Esophagus squamous epithelium (tissue), 5 donors: ENCODE measurements around the gene HM13. TPM values are rescaled to one million over a fixed set of nuclear protein-coding genes. Genes with fewer than 3 reads are reported as not detected.

Source experiments
- DNase-seq: peaks from one replicate; lab custom pipeline; 2025; lab: John Stamatoyannopoulos, UW
- H3K27ac ChIP-seq, 4 donors: fragments of 200-600 bp; sonication (generic); one replicate each; pipeline ENCODE4 v1.5.1; 2016 to 2019; ENCODE audit warnings: mild to moderate bottlenecking in 1 of 4
- H3K27me3 ChIP-seq, 4 donors: fragments of 200-600 bp; sonication (generic); 1 replicate in 3 of 4; 2 replicates in 1 of 4; pipeline versions ENCODE4 v1.5.1 to v1.6.0; 2017 to 2021; ENCODE audit warnings: antibody characterized with exemption in 1 of 4
- H3K36me3 ChIP-seq, 3 donors: fragments of 200-600 bp; sonication (generic); one replicate each; pipeline ENCODE4 v1.5.1; 2016 to 2019
- H3K4me1 ChIP-seq, 3 donors: fragments of 200-600 bp; sonication (generic); one replicate each; pipeline ENCODE4 v1.5.1; 2017 to 2019
- H3K4me3 ChIP-seq, 4 donors: fragments of 200-600 bp; sonication (generic); 1 replicate in 3 of 4; 2 replicates in 1 of 4; pipeline ENCODE4 v1.5.1; 2016 to 2019; ENCODE audit warnings: mild to moderate bottlenecking in 2 of 4, moderate library complexity in 1 of 4
- H3K9me3 ChIP-seq, 3 donors: fragments of 200-600 bp; sonication (generic); one replicate each; pipeline ENCODE4 v1.5.1; 2016 to 2019
- POLR2A ChIP-seq, 4 donors: fragments of 450-650 bp; IDR thresholded peaks; one replicate each; pipeline ENCODE4 v1.6.1; 2017; ENCODE audit warnings: antibody characterized with exemption in 4 of 4, mild to moderate bottlenecking in 4 of 4, moderate library complexity in 3 of 4
- WGBS, 2 donors: methylation state at CpG; one replicate each; pipeline ENCODE4 v1.1.5; 2018; 5-methylcytosine and 5-hydroxymethylcytosine counted together
- intact Hi-C: fragments of 100-400 bp; cut with DNase I; formaldehyde crosslinking; loops from one replicate; pipeline ENCODE4 v1.15.0; 2022
- total RNA-seq, 4 donors: library from RNA; depleted of rRNA; stranded (reverse); fragments of >200 nt; gene quantifications; one replicate each; pipeline ENCODE4 v1.1.0, GENCODE V29; 2016
- TF ChIP-seq, protein P1 (sequence below), 6 experiments: fragments of 450-650 bp in 4 of 6; fragments of 200-600 bp in 2 of 6; sonication (generic) in 2 of 6; IDR thresholded peaks; one replicate each; pipeline ENCODE4 v1.5.1; 2016 to 2019; ENCODE audit warnings: antibody characterized with exemption in 6 of 6, mild to moderate bottlenecking in 4 of 6, moderate library complexity in 4 of 6
- donor health status: DM: yes; HTN: yes; CAD: no.

HM13 gene
- total RNA-seq, 4 donors from 2014 or later: 76.3 to 162 (median 108) TPM

DNA sequence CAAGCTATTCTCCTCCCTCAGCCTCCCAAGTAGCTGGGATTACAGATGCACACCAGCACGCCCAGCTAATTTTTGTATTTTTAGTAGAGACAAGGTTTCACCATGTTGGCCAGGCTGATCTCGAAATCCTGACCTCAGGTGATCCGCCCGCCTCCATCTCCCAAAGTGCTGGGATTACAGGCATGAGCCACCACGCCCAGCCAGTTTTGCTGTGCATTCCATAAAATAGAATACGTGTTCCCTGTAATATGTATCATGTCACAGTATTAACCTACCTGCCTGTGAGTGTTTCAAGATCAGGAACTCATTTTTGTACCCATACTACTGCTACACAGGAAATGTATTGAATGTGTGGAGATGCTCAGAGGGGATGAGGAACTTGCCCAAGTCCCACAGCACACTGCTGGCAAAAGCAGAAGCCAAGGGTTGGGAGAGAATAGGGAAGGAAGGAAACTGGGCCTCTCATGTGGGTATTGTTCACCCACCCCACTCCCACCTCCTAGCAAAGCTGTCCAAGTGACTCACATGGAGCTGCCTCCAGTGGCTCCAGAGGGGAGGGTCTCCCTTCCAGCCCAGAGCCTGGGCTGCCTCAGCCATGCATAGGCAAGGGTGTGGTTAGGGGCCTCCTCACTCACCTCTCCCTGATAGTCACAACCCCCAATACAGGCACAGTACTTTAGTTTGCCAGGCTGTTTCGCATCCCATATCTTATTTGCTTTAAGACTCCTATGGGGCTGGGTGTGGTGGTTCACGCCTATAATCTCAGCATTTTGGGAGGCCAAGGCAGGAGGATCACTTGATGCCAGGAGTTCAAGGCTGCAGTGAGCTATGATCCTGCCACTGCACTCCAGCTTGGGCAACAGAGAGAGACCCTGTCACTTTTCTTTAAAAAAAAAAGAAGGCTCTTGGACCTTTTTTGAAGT lies 9.4 kb downstream of the HM13 start:
- 84 to 85% methylated on average over 6 to 7 of the region's 8 CpGs for WGBS, 2 donors

DNA sequence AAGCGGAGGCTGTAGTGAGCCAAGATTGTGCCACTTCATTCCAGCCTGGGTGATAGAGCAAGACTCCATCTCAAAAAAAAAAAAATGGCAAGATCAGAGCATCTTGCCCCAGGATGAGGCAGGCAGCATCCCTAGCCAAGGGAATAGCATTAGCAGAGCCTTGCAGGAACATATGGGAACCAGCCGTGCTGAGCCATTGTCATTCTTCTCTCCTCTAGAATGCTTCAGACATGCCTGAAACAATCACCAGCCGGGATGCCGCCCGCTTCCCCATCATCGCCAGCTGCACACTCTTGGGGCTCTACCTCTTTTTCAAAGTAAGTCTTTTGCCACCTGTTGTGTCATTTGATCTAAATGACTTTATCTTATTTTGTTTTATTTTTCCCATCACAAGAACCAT lies 13.0 kb downstream of the HM13 start:
- no peaks in the 10 kb centered on the region for H3K27me3 ChIP-seq
- no peaks in the 10 kb centered on the region for H3K9me3 ChIP-seq
- peaks cover 0 to 19% (median 0%) of the 10 kb centered on the region in 3 donors for H3K4me1 ChIP-seq
- TF ChIP-seq POLR2A (IDR thresholded peaks at IDR 0.05): no peak
- TF ChIP-seq, protein P1, sequence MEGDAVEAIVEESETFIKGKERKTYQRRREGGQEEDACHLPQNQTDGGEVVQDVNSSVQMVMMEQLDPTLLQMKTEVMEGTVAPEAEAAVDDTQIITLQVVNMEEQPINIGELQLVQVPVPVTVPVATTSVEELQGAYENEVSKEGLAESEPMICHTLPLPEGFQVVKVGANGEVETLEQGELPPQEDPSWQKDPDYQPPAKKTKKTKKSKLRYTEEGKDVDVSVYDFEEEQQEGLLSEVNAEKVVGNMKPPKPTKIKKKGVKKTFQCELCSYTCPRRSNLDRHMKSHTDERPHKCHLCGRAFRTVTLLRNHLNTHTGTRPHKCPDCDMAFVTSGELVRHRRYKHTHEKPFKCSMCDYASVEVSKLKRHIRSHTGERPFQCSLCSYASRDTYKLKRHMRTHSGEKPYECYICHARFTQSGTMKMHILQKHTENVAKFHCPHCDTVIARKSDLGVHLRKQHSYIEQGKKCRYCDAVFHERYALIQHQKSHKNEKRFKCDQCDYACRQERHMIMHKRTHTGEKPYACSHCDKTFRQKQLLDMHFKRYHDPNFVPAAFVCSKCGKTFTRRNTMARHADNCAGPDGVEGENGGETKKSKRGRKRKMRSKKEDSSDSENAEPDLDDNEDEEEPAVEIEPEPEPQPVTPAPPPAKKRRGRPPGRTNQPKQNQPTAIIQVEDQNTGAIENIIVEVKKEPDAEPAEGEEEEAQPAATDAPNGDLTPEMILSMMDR (IDR thresholded peaks at IDR 0.05): no peak
- peaks cover 16 to 99% (median 20%) of the 10 kb centered on the region in 3 donors for H3K36me3 ChIP-seq
- no peak overlapping the region for H3K4me3 ChIP-seq
- no peak for DNase-seq
- intact Hi-C loops: no loop called here
- no peak overlapping the region for H3K27ac ChIP-seq
- 86 to 91% methylated on average over 6 of the region's 6 CpGs for WGBS, 2 donors

More for the DNA sequence above, 9.4 kb downstream of the HM13 start:
- Histone ChIP-seq H3K27ac (peak overlapping the region in 1 of 4 donors; percentile 5), H3K36me3 (peaks cover 10 to 89% (median 12%) of the 10 kb centered on the region in 3 donors), H3K27me3 (no peaks in the 10 kb centered on the region), H3K9me3 (no peaks in the 10 kb centered on the region), H3K4me1 (peaks cover 0 to 51% (median 6%) of the 10 kb centered on the region in 3 donors), H3K4me3 (no peak overlapping the region)
- DNase-seq: no peak
- intact Hi-C loops: no loop called here
- no peak for TF ChIP-seq POLR2A (IDR thresholded peaks at IDR 0.05)
- TF ChIP-seq, protein P1 (IDR thresholded peaks at IDR 0.05): no peak

DNA sequence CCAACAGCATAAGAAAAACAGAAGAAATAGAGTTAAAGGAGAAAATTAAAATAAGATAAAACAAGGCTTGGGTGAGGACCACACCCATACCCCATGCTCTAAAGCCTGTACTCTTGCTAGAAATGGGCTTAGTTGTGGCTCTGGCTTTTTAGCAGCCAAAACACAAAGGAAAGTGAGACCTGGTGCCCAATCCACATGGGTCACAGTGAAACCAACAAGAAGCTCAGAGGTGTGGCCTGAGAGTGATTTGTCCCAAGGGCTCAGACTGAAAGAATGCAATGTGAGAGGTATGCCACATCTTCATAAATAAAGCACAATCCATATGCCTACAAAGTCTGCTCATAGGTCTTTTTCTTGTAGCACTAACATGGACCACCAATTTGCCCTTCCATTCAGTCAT lies 21.1 kb downstream of the HM13 start:
- no peak for TF ChIP-seq POLR2A (IDR thresholded peaks at IDR 0.05)
- TF ChIP-seq, protein P1 (IDR thresholded peaks at IDR 0.05): no peak
- Histone ChIP-seq H3K36me3 (peaks cover 20 to 100% (median 37%) of the 10 kb centered on the region in 3 donors), H3K27ac (no peak overlapping the region), H3K4me3 (no peak overlapping the region), H3K9me3 (no peaks in the 10 kb centered on the region), H3K27me3 (no peaks in the 10 kb centered on the region), H3K4me1 (no peaks in the 10 kb centered on the region)
- intact Hi-C loops: no loop called here
- DNase-seq: no peak

DNA sequence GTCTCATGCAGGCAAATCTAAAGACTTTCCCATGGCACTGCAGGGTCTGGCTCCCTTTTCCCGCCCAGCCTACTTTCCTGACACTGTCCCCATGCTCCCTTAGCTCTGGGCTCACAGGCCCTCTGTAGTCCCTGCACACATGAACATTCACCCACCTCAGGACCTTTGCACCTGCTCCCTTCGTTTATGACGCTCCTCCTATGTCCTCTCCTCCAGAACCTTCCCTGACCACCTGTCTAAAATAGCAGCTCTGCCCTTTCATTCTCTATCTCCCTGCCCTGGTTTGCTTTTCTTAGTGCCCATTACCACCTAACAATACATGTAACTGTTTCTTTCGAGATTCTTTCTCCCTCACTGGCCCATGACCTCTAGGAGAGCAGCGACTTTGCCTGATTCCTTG lies 22.3 kb downstream of the HM13 start:
- peaks cover 0 to 3% (median 0%) of the 10 kb centered on the region in 3 donors for H3K4me1 ChIP-seq
- no peak for TF ChIP-seq POLR2A (IDR thresholded peaks at IDR 0.05)
- TF ChIP-seq, protein P1 (IDR thresholded peaks at IDR 0.05): no peak
- DNase-seq: no peak
- intact Hi-C loops: no loop called here
- no peak overlapping the region for H3K4me3 ChIP-seq
- H3K9me3 ChIP-seq: no peaks in the 10 kb centered on the region
- H3K36me3 ChIP-seq: peaks cover 20 to 97% (median 37%) of the 10 kb centered on the region in 3 donors
- H3K27me3 ChIP-seq: no peaks in the 10 kb centered on the region
- H3K27ac ChIP-seq: no peak overlapping the region
- WGBS, 2 donors: 82 to 94% methylated on average over 5 of the region's 5 CpGs
